ENCODE results near the gene OOSP2. TPM values are rescaled to one million over a fixed set of nuclear protein-coding genes. Genes with fewer than 3 reads are reported as not detected.
"Not testable (repeated sequence)": the region's sequence is repeated elsewhere in the genome, so short reads cannot be mapped to it uniquely, and the experiment has no call there.

The OOSP2 gene
- not detected for total RNA-seq

DNA sequence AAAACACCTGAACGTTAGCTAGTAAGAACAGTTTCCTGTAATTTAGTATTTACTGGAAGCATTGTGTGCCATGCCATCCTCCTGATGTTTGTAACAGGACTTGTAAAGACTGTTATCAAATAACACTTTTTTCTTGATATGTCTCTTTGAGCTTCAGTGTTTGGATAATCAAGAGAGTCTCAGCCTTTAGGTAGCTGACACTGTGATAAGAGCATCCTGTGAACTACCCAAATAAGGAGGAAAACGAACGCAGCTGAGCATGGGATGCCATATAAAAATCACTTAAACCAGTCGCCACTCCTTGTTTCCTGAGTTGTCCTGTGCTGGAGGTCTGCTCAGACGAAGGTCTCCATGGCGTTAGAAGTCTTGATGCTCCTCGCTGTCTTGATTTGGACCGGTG is at the start of gene OOSP2:
TSS of gene OOSP2 (plus strand) at position 301 of the 400 bp plus-strand sequence. CDS start at position 352, 51 bp downstream.
- H3K27ac Mint-ChIP-seq: no peak within 1 kb of the TSS
- H3K4me3 Mint-ChIP-seq: no peak within 1 kb of the TSS
- no peak for DNase-seq
- CTCF ChIA-PET: interaction anchor here (0.5 kb wide), 1 partner anchor 29 kb away, joined by 3 read pairs; no protein-coding TSS in a partner anchor
- H3K36me3 Mint-ChIP-seq (ENCODE audit: low read depth): no peaks in the 10 kb centered on the region
- intact Hi-C loops (cut with DNase I, micrococcal nuclease): no loop called here
- H3K9me3 Mint-ChIP-seq (ENCODE audit: low read depth): no peaks in the 10 kb centered on the region
- POLR2A ChIA-PET: no interaction called here
- no peaks in the 10 kb centered on the region for H3K4me1 Mint-ChIP-seq
- no peak for ATAC-seq
- H3K27me3 Mint-ChIP-seq: peaks cover 5% of the 10 kb centered on the region

- intact Hi-C loops (cut with DNase I, micrococcal nuclease): no loop called here
- Mint-ChIP-seq H3K27me3 (peaks cover 12% of the 10 kb centered on the region), H3K4me3 (no peak overlapping the region), H3K36me3 (ENCODE audit: low read depth) (no peaks in the 10 kb centered on the region), H3K4me1 (no peaks in the 10 kb centered on the region), H3K27ac (no peak overlapping the region), H3K9me3 (ENCODE audit: low read depth) (peaks cover 13% of the 10 kb centered on the region)
- ATAC-seq (no peak), DNase-seq (no peak)
- ChIA-PET POLR2A (no interaction called here), CTCF (no interaction called here)
Observed at GRCh38 chr11:59990421-59990820, 49.8 kb upstream of the OOSP2 start.

- intact Hi-C loops (cut with DNase I, micrococcal nuclease): no loop called here
- ChIA-PET POLR2A (no interaction called here), CTCF (no interaction called here)
- Mint-ChIP-seq H3K27me3 (peaks cover 14% of the 10 kb centered on the region), H3K27ac (no peak overlapping the region), H3K9me3 (ENCODE audit: low read depth) (peaks cover 13% of the 10 kb centered on the region), H3K4me1 (no peaks in the 10 kb centered on the region), H3K4me3 (no peak overlapping the region), H3K36me3 (ENCODE audit: low read depth) (no peaks in the 10 kb centered on the region)
- ATAC-seq: no peak
- DNase-seq: no peak
Observed at GRCh38 chr11:59992425-59992824, 47.8 kb upstream of the OOSP2 start.

- ATAC-seq (no peak), DNase-seq (no peak)
- no peaks in the 10 kb centered on the region for H3K36me3 Mint-ChIP-seq (ENCODE audit: low read depth)
- H3K4me3 Mint-ChIP-seq: no peak overlapping the region
- intact Hi-C loops (cut with DNase I, micrococcal nuclease): no loop called here
- peaks cover 13% of the 10 kb centered on the region for H3K27me3 Mint-ChIP-seq
- ChIA-PET POLR2A (no interaction called here), CTCF (no interaction called here)
- no peaks in the 10 kb centered on the region for H3K9me3 Mint-ChIP-seq (ENCODE audit: low read depth)
- H3K4me1 Mint-ChIP-seq: no peaks in the 10 kb centered on the region
- H3K27ac Mint-ChIP-seq: no peak overlapping the region
Observed at GRCh38 chr11:59997800-59998199, 42.4 kb upstream of the OOSP2 start.

GRCh38 chr11:59999691-60000090 is 40.5 kb upstream of the OOSP2 start:
- CTCF ChIA-PET: interaction anchor here (0.9 kb wide), 1 partner anchor 16 kb away, joined by 3 read pairs; no protein-coding TSS in a partner anchor
- intact Hi-C loops (cut with DNase I, micrococcal nuclease): no loop called here

GRCh38 chr11:60003729-60004128 is 36.5 kb upstream of the OOSP2 start:
- POLR2A ChIA-PET: interaction anchor here (0.7 kb wide), 1 partner anchor 257 kb away, joined by 3 read pairs; no protein-coding TSS in a partner anchor

More at GRCh38 chr11:59999691-60000090, 40.5 kb upstream of the OOSP2 start:
- no peak overlapping the region for H3K27ac Mint-ChIP-seq
- H3K36me3 Mint-ChIP-seq (ENCODE audit: low read depth): no peaks in the 10 kb centered on the region
- no peaks in the 10 kb centered on the region for H3K9me3 Mint-ChIP-seq (ENCODE audit: low read depth)
- H3K27me3 Mint-ChIP-seq: peaks cover 11% of the 10 kb centered on the region
- H3K4me1 Mint-ChIP-seq: no peaks in the 10 kb centered on the region
- ATAC-seq (no peak), DNase-seq (no peak)
- H3K4me3 Mint-ChIP-seq: no peak overlapping the region
- POLR2A ChIA-PET: no interaction called here

DNA sequence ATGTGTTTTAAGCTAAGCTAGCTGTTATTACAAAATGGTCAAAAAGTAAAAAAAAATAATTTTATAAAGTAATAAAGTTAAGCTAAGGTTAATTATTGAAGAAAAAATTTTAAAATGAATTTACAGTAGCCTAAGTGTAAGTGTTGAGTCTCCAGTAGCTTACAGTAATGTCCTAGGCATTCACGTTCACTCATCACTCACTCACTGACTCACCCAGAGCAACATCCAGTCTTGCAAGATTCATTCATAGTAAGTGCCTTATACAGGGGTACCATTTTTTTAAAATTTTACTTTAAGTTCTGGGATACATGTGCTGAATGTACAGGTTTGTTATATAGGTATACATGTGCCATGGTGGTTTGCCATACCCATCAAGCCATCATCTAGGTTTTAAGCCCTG is 34.8 kb upstream of the OOSP2 start:
- DNase-seq (no peak), ATAC-seq (no peak)
- H3K9me3 Mint-ChIP-seq (ENCODE audit: low read depth): no peaks in the 10 kb centered on the region
- H3K36me3 Mint-ChIP-seq (ENCODE audit: low read depth): no peaks in the 10 kb centered on the region
- no peaks in the 10 kb centered on the region for H3K4me1 Mint-ChIP-seq
- intact Hi-C loops (cut with DNase I, micrococcal nuclease): no loop called here
- peaks cover 7% of the 10 kb centered on the region for H3K27me3 Mint-ChIP-seq
- H3K27ac Mint-ChIP-seq: no peak overlapping the region
- H3K4me3 Mint-ChIP-seq: no peak overlapping the region
- POLR2A ChIA-PET: no interaction called here
- CTCF ChIA-PET: no interaction called here

More at GRCh38 chr11:60003729-60004128, 36.5 kb upstream of the OOSP2 start:
- H3K27ac Mint-ChIP-seq: no peak overlapping the region
- no peaks in the 10 kb centered on the region for H3K36me3 Mint-ChIP-seq (ENCODE audit: low read depth)
- intact Hi-C loops (cut with DNase I, micrococcal nuclease): no loop called here
- H3K9me3 Mint-ChIP-seq (ENCODE audit: low read depth): no peaks in the 10 kb centered on the region
- H3K4me1 Mint-ChIP-seq: no peaks in the 10 kb centered on the region
- no peak overlapping the region for H3K4me3 Mint-ChIP-seq
- peaks cover 4% of the 10 kb centered on the region for H3K27me3 Mint-ChIP-seq
- DNase-seq (no peak), ATAC-seq (no peak)
- CTCF ChIA-PET: no interaction called here

- ATAC-seq: no peak
Observed at GRCh38 chr11:60016881-60017280, 23.3 kb upstream of the OOSP2 start, which contains the start of gene OOSP4B. Gene OOSP4B (plus strand): TSS chr11:60017181.

GRCh38 chr11:60018058-60018457 is 22.2 kb upstream of the OOSP2 start:
- CTCF ChIA-PET: interaction anchor here (0.8 kb wide), 1 partner anchor 47 kb away, joined by 3 read pairs; no protein-coding TSS in a partner anchor
- DNase-seq: no peak
- peaks cover 5% of the 10 kb centered on the region for H3K27me3 Mint-ChIP-seq
- no peak overlapping the region for H3K4me3 Mint-ChIP-seq
- ATAC-seq: no peak
- no peaks in the 10 kb centered on the region for H3K4me1 Mint-ChIP-seq
- no peak overlapping the region for H3K27ac Mint-ChIP-seq
- intact Hi-C loops (cut with DNase I, micrococcal nuclease): no loop called here
- peaks cover 2% of the 10 kb centered on the region for H3K9me3 Mint-ChIP-seq (ENCODE audit: low read depth)
- POLR2A ChIA-PET: no interaction called here
- no peaks in the 10 kb centered on the region for H3K36me3 Mint-ChIP-seq (ENCODE audit: low read depth)

More at GRCh38 chr11:60016881-60017280, 23.3 kb upstream of the OOSP2 start, which contains the start of gene OOSP4B:
- no peak for DNase-seq
- Mint-ChIP-seq H3K4me1 (no peaks in the 10 kb centered on the region), H3K27me3 (peaks cover 5% of the 10 kb centered on the region), H3K27ac (no peak within 1 kb of the TSS), H3K4me3 (no peak within 1 kb of the TSS), H3K36me3 (ENCODE audit: low read depth) (no peaks in the 10 kb centered on the region), H3K9me3 (ENCODE audit: low read depth) (peaks cover 2% of the 10 kb centered on the region)
- ChIA-PET POLR2A (interaction anchor here (0.6 kb wide), 1 partner anchor 607 kb away, joined by 3 read pairs; no protein-coding TSS in a partner anchor), CTCF (no interaction called here)
- intact Hi-C loops (cut with DNase I, micrococcal nuclease): no loop called here

- ATAC-seq; intact Hi-C loops (cut with DNase I, micrococcal nuclease); CTCF ChIA-PET: not testable (repeated sequence)
Observed at GRCh38 chr11:60020376-60020775, 19.8 kb upstream of the OOSP2 start.

DNA sequence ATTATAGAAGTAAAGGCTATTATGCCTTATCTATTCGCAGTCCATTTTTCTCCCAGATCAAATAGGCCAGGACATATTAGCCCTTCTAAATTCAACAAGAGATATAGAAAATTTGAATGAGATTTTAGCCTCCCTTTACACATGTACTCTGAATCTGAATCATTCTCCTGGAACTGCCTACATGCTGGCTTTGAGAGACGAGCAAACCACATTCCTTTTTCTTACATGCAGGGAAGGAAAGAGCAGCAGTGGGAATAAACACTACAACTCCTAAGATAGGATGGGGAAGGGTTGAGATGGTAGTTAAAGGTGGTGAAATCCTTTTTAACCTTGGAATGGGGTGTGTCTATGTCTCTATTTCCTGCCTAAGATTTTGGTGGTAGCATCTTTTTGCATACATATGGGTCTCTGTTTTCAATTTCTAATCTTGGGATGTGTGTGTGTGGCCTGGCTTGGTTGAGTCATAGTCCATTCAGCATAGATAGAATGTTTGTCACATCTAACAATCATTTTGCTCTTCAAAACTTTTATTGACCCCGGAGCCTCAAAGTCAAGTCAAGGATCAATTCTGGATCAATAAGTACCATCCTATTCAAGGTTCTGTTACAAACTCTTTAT is 11.1 kb upstream of the OOSP2 start:
- ChIA-PET CTCF (no interaction called here), POLR2A (no interaction called here)
- Mint-ChIP-seq H3K4me1 (no peaks in the 10 kb centered on the region), H3K36me3 (ENCODE audit: low read depth) (no peaks in the 10 kb centered on the region), H3K4me3 (no peak overlapping the region), H3K27me3 (no peaks in the 10 kb centered on the region), H3K9me3 (ENCODE audit: low read depth) (no peaks in the 10 kb centered on the region), H3K27ac (no peak overlapping the region)
- DNase-seq: no peak
- ATAC-seq: no peak
- intact Hi-C loops (cut with DNase I, micrococcal nuclease): no loop called here

More at GRCh38 chr11:60020376-60020775, 19.8 kb upstream of the OOSP2 start:
- DNase-seq; H3K27ac Mint-ChIP-seq; H3K9me3 Mint-ChIP-seq (ENCODE audit: low read depth); H3K4me3 Mint-ChIP-seq; H3K4me1 Mint-ChIP-seq; H3K27me3 Mint-ChIP-seq; H3K36me3 Mint-ChIP-seq (ENCODE audit: low read depth); POLR2A ChIA-PET: not testable (repeated sequence)

DNA sequence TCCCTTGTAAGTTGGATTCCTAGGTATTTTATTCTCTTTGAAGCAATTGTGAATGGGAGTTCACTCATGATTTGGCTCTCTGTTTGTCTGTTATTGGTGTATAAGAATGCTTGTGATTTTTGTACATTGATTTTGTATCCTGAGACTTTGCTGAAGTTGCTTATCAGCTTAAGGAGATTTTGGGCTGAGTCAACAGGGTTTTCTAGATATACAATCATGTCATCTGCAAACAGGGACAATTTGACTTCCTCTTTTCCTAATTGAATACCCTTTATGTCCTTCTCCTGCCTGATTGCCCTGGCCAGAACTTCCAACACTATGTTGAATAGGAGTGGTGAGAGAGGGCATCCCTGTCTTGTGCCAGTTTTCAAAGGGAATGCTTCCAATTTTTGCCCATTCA is 10.2 kb downstream of the OOSP2 start:
- peaks cover 11% of the 10 kb centered on the region for H3K27me3 Mint-ChIP-seq
- H3K9me3 Mint-ChIP-seq (ENCODE audit: low read depth); CTCF ChIA-PET; H3K36me3 Mint-ChIP-seq (ENCODE audit: low read depth); H3K4me1 Mint-ChIP-seq; intact Hi-C loops (cut with DNase I, micrococcal nuclease); ATAC-seq; DNase-seq; H3K4me3 Mint-ChIP-seq; POLR2A ChIA-PET; H3K27ac Mint-ChIP-seq: not testable (repeated sequence)
